RWPE2 (cell line): ENCODE results near the gene IL32.

Source experiments
- ATAC-seq: fragments of 200-7000 bp; cut with Tn5 transposase; 3 replicates; pipeline ENCODE4 v1.9.1; 2021; ENCODE audit warnings: low read depth
- DNase-seq: peaks from one replicate; pipeline ENCODE4 v3.0.0-alpha.2; 2020; ENCODE audit warnings: low spot score
- H3K27ac ChIP-seq: fragments of 450-650 bp; 2 replicates; pipeline ENCODE4 v1.5.1; 2017; ENCODE audit warnings: mild to moderate bottlenecking; ENCODE audit not compliant: poor library complexity, severe bottlenecking
- H3K27me3 ChIP-seq: fragments of 250-450 bp; sonication (Bioruptor Pico); 2 replicates; pipeline ENCODE4 v1.5.1; 2021; ENCODE audit warnings: mild to moderate bottlenecking, moderate library complexity; ENCODE audit not compliant: insufficient read depth, poor library complexity, severe bottlenecking
- H3K36me3 ChIP-seq: fragments of 250-450 bp; sonication (Bioruptor Pico); 2 replicates; pipeline ENCODE4 v1.5.1; 2020; ENCODE audit warnings: low read depth, mild to moderate bottlenecking, moderate library complexity
- H3K4me1 ChIP-seq: fragments of 250-450 bp; sonication (Bioruptor Pico); 2 replicates; pipeline ENCODE4 v1.5.1; 2021; ENCODE audit warnings: mild to moderate bottlenecking, moderate library complexity; ENCODE audit not compliant: insufficient read depth, poor library complexity, severe bottlenecking
- H3K4me3 ChIP-seq: fragments of 250-450 bp; sonication (Bioruptor Pico); 2 replicates; pipeline ENCODE4 v1.5.1; 2021; ENCODE audit warnings: mild to moderate bottlenecking, moderate library complexity; ENCODE audit not compliant: severe bottlenecking
- H3K9me3 ChIP-seq: fragments of 250-450 bp; sonication (Bioruptor Pico); 2 replicates; pipeline ENCODE4 v1.5.1; 2021; ENCODE audit warnings: mild to moderate bottlenecking, moderate library complexity; ENCODE audit not compliant: severe bottlenecking
- CTCF ChIP-seq: fragments of 450-650 bp; IDR thresholded peaks from one replicate; pipeline ENCODE4 v1.5.1; 2017; ENCODE audit warnings: mild to moderate bottlenecking, moderate library complexity; ENCODE audit not compliant: poor library complexity, severe bottlenecking

The IL32 gene

GRCh38 chr16:3086596-3087242 is 21.3 kb downstream of the IL32 start:
- ATAC-seq (no peak; the same call in 2 of the 3 replicates), DNase-seq (peak; percentile 35)
- H3K27me3 ChIP-seq: no peaks in the 10 kb centered on the region
- no peak overlapping the region for H3K4me3 ChIP-seq
- H3K36me3 ChIP-seq: no peaks in the 10 kb centered on the region
- no peak for TF ChIP-seq CTCF
- H3K9me3 ChIP-seq: no peaks in the 10 kb centered on the region
- no peak overlapping the region for H3K27ac ChIP-seq
- no peaks in the 10 kb centered on the region for H3K4me1 ChIP-seq

- H3K36me3 ChIP-seq: no peaks in the 10 kb centered on the region
- no peaks in the 10 kb centered on the region for H3K4me1 ChIP-seq
- no peak overlapping the region for H3K27ac ChIP-seq
- DNase-seq (no peak), ATAC-seq (no peak)
- H3K9me3 ChIP-seq: no peaks in the 10 kb centered on the region
- no peak overlapping the region for H3K4me3 ChIP-seq
- H3K27me3 ChIP-seq: no peaks in the 10 kb centered on the region
- TF ChIP-seq CTCF: no peak
These were observed 22.1 kb downstream of the IL32 start for GRCh38 chr16:3087243-3088235.

GRCh38 chr16:3088450-3088849 is 23.0 kb downstream of the IL32 start:
- DNase-seq (no peak), ATAC-seq (no peak)
- H3K36me3 ChIP-seq: no peaks in the 10 kb centered on the region
- H3K4me3 ChIP-seq: no peak overlapping the region
- H3K27ac ChIP-seq: no peak overlapping the region
- TF ChIP-seq CTCF: no peak
- no peaks in the 10 kb centered on the region for H3K9me3 ChIP-seq
- H3K4me1 ChIP-seq: no peaks in the 10 kb centered on the region
- H3K27me3 ChIP-seq: no peaks in the 10 kb centered on the region

- no peak overlapping the region for H3K27ac ChIP-seq
- H3K4me1 ChIP-seq: no peaks in the 10 kb centered on the region
- no peaks in the 10 kb centered on the region for H3K9me3 ChIP-seq
- no peaks in the 10 kb centered on the region for H3K36me3 ChIP-seq
- no peak overlapping the region for H3K4me3 ChIP-seq
- DNase-seq: no peak
- no peak for TF ChIP-seq CTCF
- no peaks in the 10 kb centered on the region for H3K27me3 ChIP-seq
- no peak for ATAC-seq
These were observed 23.7 kb downstream of the IL32 start for GRCh38 chr16:3088925-3089716.
